WERI-Rb-1 (cell line): ENCODE measurements around the gene GPRASP2.
"Not testable (repeated sequence)": the region's sequence is repeated elsewhere in the genome, so short reads cannot be mapped to it uniquely, and the experiment has no call there.

Source experiments
- DNase-seq: peaks from one replicate; pipeline ENCODE4 v3.0.0-alpha.2; 2020
- H3K27ac ChIP-seq: fragments of 250-450 bp; sonication (Bioruptor Pico); 2 replicates; pipeline ENCODE4 v1.5.1; 2020; ENCODE audit warnings: mild to moderate bottlenecking, moderate library complexity
- H3K27me3 ChIP-seq: fragments of 250-450 bp; sonication (Bioruptor Pico); 2 replicates; pipeline ENCODE4 v1.5.1; 2021; ENCODE audit warnings: mild to moderate bottlenecking, low read depth, moderate library complexity; ENCODE audit not compliant: insufficient read depth, severe bottlenecking
- H3K36me3 ChIP-seq: fragments of 250-450 bp; sonication (Bioruptor Pico); 2 replicates; pipeline ENCODE4 v1.5.1; 2020; ENCODE audit warnings: mild to moderate bottlenecking, moderate library complexity
- H3K4me3 ChIP-seq: 2 replicates; pipeline ENCODE4 v1.5.1; 2011; ENCODE audit warnings: low read depth, mild to moderate bottlenecking, control low read depth, low read length
- H3K9me3 ChIP-seq: fragments of 250-450 bp; sonication (Bioruptor Pico); 2 replicates; pipeline ENCODE4 v1.5.1; 2021; ENCODE audit warnings: mild to moderate bottlenecking, moderate library complexity; ENCODE audit not compliant: severe bottlenecking
- CTCF ChIP-seq: IDR thresholded peaks from 2 replicates; pipeline ENCODE4 v1.5.1; 2011; ENCODE audit warnings: low read depth, mild to moderate bottlenecking, control low read depth, inconsistent platforms, low read length

Gene GPRASP2

DNA sequence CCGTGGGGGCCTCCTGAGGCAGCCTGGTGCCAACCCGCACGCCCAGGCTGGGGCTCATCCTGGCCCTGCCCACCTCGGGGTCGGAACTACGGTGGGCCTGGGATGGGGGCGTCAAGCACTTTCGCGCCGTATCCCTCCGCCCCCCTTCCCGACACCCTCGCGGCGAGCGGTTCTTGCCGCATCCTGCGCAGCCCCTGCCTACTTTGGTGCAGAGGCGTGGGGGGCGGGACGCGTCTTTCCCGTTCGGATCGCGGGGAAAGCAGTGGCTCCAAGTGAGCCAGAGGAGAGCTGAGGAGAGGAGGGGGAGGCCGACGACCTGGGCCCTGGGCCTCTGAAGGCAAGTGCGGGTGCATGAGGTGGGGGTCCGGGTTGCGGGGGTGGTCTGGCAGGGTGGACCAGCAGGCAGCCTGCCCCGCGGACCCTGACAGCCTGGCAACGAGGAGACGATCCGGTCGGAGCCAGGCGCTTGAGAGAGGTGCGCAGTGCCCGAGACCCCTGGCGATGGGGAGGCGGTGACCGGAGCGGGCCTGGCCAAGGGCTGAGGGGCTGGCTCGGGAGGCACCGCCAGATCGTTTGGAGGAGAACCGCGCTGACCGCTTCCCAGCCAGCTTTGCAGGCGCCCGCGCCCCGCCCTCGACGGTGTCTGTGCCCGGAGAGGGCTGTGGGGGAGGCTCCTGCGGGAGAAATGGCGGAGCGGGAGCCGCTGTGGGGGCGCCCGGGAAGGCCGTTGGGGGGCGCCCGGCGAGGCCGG is at the start of gene GPRASP2:
GPRASP2 (plus strand) TSS at position 233 of the 751 bp plus-strand sequence. CDS start 2,422 bp downstream, outside the sequence.
- Histone ChIP-seq H3K27ac (peak within 1 kb of the TSS; percentile 51), H3K4me3 (peak within 1 kb of the TSS; percentile 54), H3K36me3 (peaks cover 3% of the 10 kb centered on the region; the same call in 1 of the 2 replicates), H3K27me3 (peaks cover 5% of the 10 kb centered on the region), H3K9me3 (no peaks in the 10 kb centered on the region)
- peak; percentile 56 for DNase-seq
- no peak for TF ChIP-seq CTCF

GRCh38 chrX:102663820-102664219 is 48.4 kb upstream of the GPRASP2 start:
- not testable (repeated sequence) for H3K4me3 ChIP-seq, DNase-seq, H3K27ac ChIP-seq, H3K27me3 ChIP-seq, H3K36me3 ChIP-seq, H3K9me3 ChIP-seq

DNA sequence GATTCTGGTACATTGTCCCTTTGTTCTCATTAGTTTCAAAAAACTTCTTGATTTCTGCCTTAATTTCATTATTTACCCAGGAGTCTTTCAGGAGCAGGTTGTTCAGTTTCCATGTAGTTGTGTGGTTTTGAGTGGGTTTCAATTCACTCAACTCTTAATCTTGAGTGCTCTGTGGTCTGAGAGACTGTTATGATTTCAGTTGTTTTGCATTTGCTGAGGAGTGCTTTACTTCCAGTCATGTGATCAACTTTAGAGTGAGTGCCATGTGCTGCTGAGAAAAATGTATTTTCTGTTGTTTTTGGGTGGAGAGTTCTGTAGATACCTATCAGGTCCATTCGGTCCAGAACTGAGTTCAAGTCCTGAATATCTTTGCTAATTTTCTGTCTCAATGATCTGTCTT is 45.2 kb upstream of the GPRASP2 start:
- DNase-seq, H3K27me3 ChIP-seq, H3K27ac ChIP-seq, H3K4me3 ChIP-seq, H3K9me3 ChIP-seq, H3K36me3 ChIP-seq: not testable (repeated sequence)

- no peak for TF ChIP-seq CTCF
- H3K4me3 ChIP-seq: no peak overlapping the region
- no peak for DNase-seq
- H3K9me3 ChIP-seq: no peaks in the 10 kb centered on the region
- H3K27ac ChIP-seq: no peak overlapping the region
- no peaks in the 10 kb centered on the region for H3K36me3 ChIP-seq
- H3K27me3 ChIP-seq: no peaks in the 10 kb centered on the region
These were observed 42.7 kb upstream of the GPRASP2 start for GRCh38 chrX:102669526-102669925.

- Histone ChIP-seq H3K27ac (no peak overlapping the region), H3K9me3 (no peaks in the 10 kb centered on the region), H3K4me3 (no peak overlapping the region), H3K27me3 (no peaks in the 10 kb centered on the region), H3K36me3 (no peaks in the 10 kb centered on the region)
- no peak for DNase-seq
- no peak for TF ChIP-seq CTCF
These were observed 39.4 kb upstream of the GPRASP2 start for GRCh38 chrX:102672856-102673255.

DNA sequence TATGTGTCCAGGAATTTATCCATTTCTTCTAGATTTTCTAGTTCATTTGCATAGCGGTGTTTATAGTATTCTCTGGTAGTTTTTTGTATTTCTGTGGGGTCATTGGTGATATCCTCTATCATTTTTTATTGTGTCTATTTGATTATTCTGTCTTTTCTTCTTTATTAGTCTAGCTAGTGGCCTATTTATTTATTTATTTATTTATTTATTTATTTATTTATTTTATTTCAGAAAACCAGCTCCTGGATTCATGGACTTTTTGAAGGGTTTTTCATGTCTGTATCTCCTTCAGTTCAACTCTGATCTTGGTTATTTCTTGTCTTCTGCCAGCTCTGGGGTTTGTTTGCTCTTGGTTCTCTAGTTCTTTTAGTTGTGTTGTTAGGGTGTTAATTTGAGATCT is 34.8 kb upstream of the GPRASP2 start:
- not testable (repeated sequence) for H3K27ac ChIP-seq, DNase-seq, H3K36me3 ChIP-seq, H3K9me3 ChIP-seq, H3K27me3 ChIP-seq, H3K4me3 ChIP-seq

DNA sequence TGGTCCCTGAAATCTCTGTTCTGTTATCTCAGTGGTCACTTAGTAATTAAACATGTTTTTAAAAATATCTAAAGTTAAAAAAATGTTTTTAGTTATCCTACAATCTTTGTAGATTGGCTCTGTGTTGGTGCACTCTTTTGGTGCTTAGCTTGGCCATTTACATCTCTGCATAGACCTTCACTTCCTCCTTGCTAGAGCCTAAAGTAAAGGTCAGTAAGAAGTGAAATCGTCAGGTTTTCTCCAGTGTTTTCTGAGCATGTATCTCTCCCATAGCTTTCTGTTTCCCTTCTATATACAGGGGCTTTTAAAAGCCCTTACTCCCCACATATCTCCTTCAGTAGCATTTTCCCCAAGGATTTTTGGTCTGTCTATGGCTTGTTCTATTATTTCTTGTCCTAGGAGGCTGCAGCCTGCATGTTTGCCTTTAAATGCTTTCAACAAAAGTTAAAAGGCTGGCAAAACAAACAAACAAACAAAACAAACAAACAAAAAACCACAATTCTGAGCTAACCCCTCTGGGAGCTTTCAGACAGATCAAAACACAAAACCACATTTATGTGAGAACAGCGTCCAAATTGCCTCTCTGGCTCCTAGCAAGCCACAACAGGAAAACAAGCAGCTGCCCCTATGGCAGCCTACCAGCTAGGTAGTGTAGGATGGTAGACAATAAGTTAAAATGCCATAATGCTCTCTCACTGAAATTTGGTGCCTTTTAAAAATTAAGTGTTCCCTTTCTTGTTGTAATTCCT is 27.3 kb upstream of the GPRASP2 start:
- no peak overlapping the region for H3K4me3 ChIP-seq
- H3K9me3 ChIP-seq: no peaks in the 10 kb centered on the region
- H3K36me3 ChIP-seq: no peaks in the 10 kb centered on the region
- no peak for TF ChIP-seq CTCF
- H3K27me3 ChIP-seq: no peaks in the 10 kb centered on the region
- no peak overlapping the region for H3K27ac ChIP-seq
- DNase-seq: no peak
